GM18517 (cell line): Measurements from ENCODE around the gene TIMM44.
"Not testable (repeated sequence)": the region's sequence is repeated elsewhere in the genome, so short reads cannot be mapped to it uniquely, and the experiment has no call there.

Source experiments
- ATAC-seq: cut with Tn5 transposase; IDR thresholded peaks from one replicate; pipeline ENCODE4 v1.9.1; 2021; ENCODE audit warnings: mild to moderate bottlenecking, moderate library complexity; ENCODE audit not compliant: unreplicated experiment

Gene TIMM44

GRCh38 chr19:7902796-7903243, 40.6 kb downstream of the TIMM44 start:
- no peak for ATAC-seq

DNA sequence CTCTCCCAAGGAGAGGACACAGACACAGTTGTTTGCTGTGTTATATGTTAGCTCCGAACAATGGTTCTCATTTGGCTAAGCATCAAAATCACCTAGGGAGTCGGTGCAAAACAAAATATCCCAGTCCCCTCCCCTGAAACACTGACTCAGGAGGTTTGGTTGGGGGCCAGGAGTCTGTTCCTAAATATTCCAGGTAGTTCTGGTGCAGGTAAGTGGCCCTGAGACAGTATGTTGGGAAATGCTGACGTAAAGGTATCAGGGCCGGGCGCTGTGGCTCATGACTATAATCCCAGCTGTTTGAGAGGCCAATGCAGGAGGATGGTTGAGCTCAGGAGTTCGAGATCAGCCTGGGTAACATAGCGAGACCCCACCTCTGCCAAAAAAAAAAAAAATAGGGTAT, 42.1 kb downstream of the TIMM44 start:
- ATAC-seq: no peak

GRCh38 chr19:7900931-7901330, 42.5 kb downstream of the TIMM44 start:
- ATAC-seq: no peak

- no peak for ATAC-seq
These were observed 43.0 kb downstream of the TIMM44 start for GRCh38 chr19:7900401-7900870.

- no peak for ATAC-seq
These were observed 43.6 kb downstream of the TIMM44 start for GRCh38 chr19:7899751-7900378.

- ATAC-seq: no peak
These were observed 44.5 kb downstream of the TIMM44 start for GRCh38 chr19:7898967-7899366.

GRCh38 chr19:7897292-7897691, 46.2 kb downstream of the TIMM44 start:
- no peak for ATAC-seq

- ATAC-seq: no peak
These were observed 47.9 kb downstream of the TIMM44 start for GRCh38 chr19:7895565-7895964.

DNA sequence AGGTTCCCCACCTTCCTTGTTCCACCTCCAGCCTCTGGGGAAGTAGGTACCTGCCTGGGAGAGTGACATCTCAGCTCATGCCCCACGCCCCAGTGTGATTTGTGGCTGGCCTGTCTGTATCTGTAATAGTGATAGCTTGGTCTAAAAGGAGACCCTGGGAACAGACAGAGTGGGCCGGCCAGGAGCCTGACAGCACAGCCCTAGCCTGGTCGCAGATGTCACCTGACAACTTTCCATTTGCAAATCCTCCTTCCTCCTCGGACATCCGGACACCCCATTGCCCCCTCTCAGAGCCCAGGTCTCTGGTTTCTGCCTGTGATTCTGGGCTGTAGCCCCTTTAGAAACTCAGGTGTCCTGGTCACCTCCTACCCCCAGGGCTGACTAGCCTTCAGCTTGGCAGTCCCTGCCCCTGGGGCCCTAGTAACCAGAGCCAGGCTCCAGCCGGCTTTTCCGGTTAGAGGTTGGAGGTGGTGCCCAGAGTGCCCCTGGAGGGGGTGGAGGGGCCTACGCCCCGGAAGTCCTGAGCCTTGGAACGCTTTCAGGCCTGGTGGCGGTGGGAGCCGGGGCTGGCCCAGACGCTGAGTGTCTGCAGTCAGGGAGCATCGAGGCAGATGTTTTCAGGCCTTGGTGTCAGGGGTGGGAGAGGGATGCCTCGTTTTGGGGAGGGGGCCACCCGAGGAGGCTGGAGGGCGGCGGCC, 48.7 kb downstream of the TIMM44 start:
- ATAC-seq: no peak

GRCh38 chr19:7893362-7894101, 49.9 kb downstream of the TIMM44 start:
- ATAC-seq: not testable (repeated sequence)

DNA sequence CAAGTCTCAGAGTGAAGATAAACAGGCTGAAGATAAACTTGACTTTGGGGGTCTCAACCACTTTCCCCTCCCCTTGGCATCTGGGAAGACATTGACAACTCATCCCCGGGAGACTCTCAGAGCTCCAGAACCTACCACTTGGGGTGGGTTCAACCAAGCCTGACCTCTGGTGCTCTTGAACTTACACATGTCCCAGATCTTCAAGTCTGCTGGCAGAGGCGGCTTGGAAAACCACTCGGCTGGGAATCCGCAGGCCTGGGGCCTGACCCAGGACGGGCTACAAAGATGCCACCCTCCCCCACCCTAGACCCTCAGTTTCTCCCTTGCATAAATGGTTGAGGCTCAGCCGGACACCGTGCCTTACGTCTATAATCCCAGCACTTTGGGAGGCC, 54.6 kb downstream of the TIMM44 start:
- ATAC-seq: no peak

- no peak for ATAC-seq
These were observed 55.2 kb downstream of the TIMM44 start, which contains the start of gene LRRC8E for GRCh38 chr19:7888145-7888825. TSS of gene LRRC8E (plus strand) at chr19:7888510. CDS start at chr19:7895604, 7,094 bp downstream.

DNA sequence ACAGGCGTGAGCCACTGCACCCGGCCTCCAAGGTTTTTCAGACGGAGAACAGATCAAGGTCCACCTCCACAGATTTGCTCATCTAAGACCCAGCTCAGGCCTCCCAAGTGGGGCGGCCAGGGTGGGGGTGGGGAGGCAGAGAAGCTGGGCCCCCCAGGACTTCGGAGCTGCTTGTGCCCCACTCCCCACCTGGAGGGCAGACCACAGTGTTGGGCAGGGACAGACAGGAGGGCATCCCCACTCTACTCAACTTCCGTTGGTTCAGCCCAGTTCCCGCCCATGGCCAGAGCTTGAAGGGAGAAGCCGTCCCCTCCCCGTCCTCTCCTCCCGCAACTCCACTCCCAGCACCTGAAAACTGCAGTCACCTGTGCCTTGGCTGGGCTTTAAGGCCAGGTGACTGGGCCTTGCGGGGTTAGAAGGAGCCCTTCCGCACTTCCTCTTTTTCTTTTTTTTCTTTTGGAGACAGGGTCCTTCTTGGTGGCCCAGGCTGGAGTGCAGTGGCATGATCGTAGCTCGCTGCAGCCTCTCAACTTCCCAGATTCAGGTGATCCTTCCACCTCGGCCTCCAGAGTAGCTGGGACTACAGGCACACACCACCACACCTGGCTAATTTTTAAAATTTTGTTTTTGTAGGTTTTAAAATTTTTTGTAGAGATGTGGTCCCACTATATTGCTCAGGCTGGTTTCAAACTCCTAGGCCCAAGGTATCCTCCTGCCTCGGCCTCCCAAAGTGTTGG, 55.9 kb downstream of the TIMM44 start:
- no peak for ATAC-seq

DNA sequence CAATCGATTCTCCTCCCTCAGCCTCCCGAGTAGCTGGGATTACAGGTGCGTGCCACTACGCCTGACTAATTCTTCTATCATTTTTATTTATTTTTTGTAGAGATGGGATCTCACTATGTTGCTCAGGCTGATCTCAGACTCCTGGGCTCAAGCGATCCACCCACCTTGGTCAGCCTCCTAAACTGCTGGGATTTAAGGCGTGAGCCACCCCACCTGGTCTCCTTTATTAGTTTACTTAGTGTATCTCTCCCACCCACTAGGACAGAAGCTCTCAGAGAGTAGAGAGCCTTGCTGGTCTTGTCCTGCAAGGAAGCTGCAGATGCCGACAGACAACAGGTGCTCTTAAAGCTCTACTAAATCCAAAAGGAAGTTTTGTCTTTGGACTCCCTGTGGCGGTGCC, 57.6 kb downstream of the TIMM44 start:
- ATAC-seq: no peak

DNA sequence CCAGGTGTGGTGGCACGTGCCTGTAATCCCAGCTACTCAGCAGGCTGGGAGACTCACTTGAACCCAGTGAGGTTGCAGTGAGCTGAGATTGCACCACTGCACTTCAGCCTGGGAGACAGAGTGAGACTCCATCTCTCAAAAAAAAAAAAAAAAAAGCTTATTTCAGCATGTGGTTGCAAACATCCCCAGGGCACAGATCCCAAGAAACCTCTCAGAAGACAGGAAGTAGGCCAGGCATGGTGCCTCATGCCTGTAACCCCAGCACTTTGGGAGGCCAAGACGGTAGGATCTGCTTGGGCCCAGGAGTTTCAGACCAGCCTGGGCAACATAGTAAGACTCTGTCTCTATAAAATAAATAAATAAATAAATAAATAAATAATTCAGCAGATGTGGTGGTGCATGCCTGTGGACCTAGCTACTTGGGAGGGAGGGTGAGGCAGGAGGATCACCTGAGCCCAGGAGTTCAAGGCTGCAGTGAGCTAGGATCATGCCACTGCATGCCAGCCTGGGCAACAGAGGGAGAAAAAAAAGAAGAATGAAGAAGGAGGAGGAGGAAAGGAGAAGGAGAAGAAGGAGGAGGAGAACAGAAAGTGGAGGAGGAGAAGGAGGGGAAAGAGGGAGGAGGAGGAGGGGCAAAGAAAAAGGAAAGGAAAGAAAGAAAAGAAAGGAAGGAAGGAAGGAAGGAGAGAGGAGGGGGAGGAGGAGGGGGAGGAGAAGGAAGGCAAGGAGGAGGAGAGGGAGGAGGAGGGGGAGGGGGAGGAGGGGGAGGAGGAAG, 59.5 kb downstream of the TIMM44 start:
- ATAC-seq: no peak

DNA sequence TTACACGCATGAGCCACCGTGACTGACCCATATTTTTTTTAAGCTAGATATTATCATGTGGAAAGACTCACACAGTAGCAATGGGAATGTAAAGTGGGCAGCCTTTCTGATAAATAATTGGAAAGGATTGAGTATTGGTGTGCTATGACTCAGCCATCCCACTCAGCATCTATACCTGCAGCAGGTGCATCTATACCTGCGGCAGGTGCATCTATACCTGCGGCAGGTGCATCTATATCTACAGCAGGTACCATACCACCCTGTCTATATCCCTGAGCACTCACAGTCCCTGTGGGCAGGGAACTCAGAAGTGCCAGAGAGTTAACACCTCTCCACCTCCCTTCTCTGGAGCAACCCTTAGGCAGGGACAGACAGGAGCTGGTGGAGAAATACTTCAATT, 60.4 kb downstream of the TIMM44 start:
- ATAC-seq: no peak

- ATAC-seq: no peak
These were observed 61.6 kb downstream of the TIMM44 start for GRCh38 chr19:7881910-7882309.

GRCh38 chr19:7879836-7880235, 63.6 kb downstream of the TIMM44 start:
- ATAC-seq: no peak

GRCh38 chr19:7879111-7879807, 64.2 kb downstream of the TIMM44 start:
- no peak for ATAC-seq
